GM18499 (cell line): ENCODE results near the gene TECTB.
A peak's percentile ranks its signal among the peaks of the same experiment; 100 is the strongest.
"Not testable (repeated sequence)": the region's sequence is repeated elsewhere in the genome, so short reads cannot be mapped to it uniquely, and the experiment has no call there.

Experiments
- ATAC-seq: cut with Tn5 transposase; IDR thresholded peaks from one replicate; pipeline ENCODE4 v1.9.1; 2021; ENCODE audit warnings: moderate number of reproducible peaks; ENCODE audit not compliant: insufficient read depth, unreplicated experiment

The TECTB gene

DNA sequence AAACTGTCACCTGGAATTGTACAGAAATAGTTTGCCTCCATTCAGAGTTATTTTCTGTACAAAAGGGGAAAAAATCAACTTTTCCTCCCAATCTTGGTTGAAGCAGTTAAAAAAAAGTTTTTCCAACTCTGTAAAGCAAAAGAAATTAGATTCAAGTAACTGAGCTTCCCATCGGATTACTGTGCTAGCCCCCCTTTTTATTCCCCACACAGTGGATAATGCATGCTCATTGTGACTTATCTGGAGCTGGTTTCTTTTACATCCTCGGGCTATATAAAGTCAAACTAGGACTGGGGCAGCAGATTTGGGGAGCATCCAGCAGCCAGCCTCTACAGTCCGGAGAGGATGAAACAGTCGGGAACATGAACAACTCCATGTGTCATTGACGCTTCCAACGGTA is at the start of gene TECTB:
TSS of gene TECTB (plus strand) at position 301 of the 400 bp plus-strand sequence. CDS start 335 bp downstream, outside the sequence.
- no peak for ATAC-seq

- ATAC-seq: no peak
These were observed 48.1 kb upstream of the TECTB start for GRCh38 chr10:112235141-112235540.

DNA sequence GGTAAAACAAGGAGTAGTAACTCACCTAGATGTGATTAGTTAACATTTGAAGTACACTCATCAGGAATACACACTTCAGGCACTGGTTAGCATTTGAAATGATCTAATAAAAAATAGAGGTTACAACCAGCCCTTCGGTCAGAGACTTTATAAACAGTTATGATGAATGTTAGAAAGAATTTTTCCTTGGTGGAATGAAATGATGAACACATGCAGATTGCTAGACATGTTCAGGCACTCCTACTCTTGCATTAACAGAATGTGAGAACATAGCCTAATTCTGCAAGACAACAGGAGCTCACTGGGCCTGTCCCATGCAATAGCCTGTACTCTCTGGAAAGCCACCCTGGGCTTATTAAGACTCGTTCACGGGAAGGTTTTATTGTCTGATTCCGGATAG is 47.3 kb upstream of the TECTB start:
- ATAC-seq: no peak

- ATAC-seq: no peak
These were observed 46.7 kb upstream of the TECTB start for GRCh38 chr10:112236486-112236885.

- no peak for ATAC-seq
These were observed 43.9 kb upstream of the TECTB start for GRCh38 chr10:112239347-112239746.

DNA sequence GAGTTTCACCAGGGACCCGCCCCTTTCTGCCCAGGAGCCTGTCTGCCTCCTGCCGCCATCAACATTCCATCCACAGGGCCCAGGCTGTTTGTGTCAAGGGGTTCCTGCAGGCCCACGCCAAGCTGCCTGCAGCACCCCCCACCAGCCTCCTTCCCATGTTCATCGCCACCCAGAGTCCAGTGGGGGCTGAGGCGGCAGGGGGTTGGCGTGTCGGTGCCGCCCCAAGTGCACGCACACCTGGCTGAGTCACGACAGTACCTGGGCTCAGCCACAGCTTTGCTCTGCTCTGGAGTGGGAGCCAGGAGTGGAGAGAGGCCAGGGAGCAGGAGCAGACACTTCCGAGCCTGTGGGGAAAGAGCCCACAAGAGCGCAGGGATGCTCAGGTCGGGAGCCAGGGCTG is 42.8 kb upstream of the TECTB start:
- ATAC-seq: no peak

- ATAC-seq: no peak
These were observed 41.4 kb upstream of the TECTB start for GRCh38 chr10:112241651-112242341.

DNA sequence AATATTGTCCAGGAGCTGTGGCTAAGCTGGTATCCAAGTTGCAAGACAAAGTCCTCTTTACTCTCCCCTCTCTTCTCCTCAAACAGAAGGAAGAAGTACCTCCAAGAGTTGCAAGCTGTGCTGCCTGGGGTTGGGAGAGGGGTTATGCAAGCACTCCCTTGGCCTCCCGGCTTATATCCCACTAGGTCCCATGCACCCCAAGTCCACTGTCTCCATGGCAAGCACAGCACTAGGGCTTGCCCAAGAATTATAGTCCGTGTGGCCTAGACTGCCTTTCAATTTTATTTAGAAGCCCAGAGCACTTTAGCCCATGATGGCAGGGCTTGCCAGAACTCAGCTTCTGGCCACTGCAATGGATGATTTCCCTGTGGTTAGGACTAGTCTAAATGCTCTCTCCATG is 40.4 kb upstream of the TECTB start:
- no peak for ATAC-seq

- ATAC-seq: no peak
These were observed 39.5 kb upstream of the TECTB start for GRCh38 chr10:112243713-112244112.

- ATAC-seq: no peak
These were observed 39.0 kb upstream of the TECTB start for GRCh38 chr10:112244197-112244596.

DNA sequence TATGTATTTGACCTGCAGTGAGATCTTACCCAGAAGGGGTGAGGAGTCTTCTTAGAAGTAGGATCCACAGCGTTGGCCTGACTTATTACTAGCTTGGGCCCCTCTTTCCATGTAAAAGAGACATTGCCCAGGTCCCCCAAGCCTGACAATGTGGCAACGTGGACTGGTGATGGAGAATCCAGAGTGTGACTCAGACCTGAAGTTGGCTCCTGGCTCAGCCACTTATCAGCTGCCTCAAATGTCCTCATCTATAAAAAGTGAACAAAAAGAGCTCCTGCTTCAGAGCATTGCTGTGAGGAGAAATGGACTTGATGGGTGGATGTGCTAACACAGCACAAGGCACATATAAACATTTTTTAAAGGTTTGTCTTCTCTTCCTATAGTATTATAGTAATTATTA is 35.4 kb upstream of the TECTB start:
- ATAC-seq: no peak

GRCh38 chr10:112248584-112249295 is 34.5 kb upstream of the TECTB start:
- ATAC-seq: no peak

GRCh38 chr10:112249722-112250121 is 33.5 kb upstream of the TECTB start:
- no peak for ATAC-seq

GRCh38 chr10:112250555-112250954 is 32.6 kb upstream of the TECTB start:
- no peak for ATAC-seq

- not testable (repeated sequence) for ATAC-seq
These were observed 32.0 kb upstream of the TECTB start for GRCh38 chr10:112251238-112251637.

DNA sequence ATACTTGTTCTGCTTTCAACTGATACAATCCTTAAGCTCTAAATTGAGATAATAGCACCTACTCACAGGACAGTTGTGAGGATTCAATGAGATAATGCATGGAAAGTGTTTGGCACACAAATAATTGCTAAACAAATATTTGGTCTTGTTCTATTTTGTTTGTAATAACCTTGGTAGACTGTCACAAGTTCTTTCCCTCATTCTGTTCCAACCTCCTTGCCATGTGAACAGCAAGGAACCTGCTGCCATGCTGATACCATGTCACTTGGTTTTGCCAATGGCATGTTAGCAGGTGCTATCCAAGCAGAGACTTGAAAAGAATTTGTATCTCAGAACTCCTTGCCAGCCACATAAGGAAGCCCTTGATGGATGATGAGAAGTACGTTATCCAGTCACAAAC is 24.8 kb upstream of the TECTB start:
- ATAC-seq: no peak

GRCh38 chr10:112259688-112260087 is 23.5 kb upstream of the TECTB start:
- ATAC-seq: no peak

GRCh38 chr10:112260831-112261230 is 22.4 kb upstream of the TECTB start:
- ATAC-seq: no peak

DNA sequence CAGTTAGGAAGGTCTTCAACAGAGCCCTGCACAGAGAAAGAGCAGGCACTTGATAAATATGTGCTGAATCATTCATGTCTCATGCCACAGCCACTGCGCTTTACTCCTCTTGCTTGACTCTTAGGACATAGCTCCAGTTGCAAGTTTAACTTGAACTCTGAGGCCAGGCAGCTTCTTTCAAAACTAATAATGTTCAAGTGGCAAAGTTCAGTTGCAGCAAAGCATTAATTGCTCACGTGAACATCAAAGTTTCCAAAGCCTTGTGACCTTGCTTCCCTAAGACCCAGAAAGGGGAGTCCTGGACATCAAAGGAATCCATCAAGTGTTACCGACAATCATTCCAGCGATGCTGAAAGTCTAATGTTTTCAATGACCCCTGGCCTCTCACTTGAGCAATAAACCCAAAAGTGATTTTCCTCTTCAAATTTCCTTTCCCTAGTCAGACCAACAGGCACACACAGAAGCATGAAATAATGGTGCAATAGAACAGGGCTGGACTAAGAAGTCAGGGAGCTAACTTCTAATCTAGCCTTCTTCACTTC is 21.8 kb upstream of the TECTB start:
- ATAC-seq: no peak

GRCh38 chr10:112262546-112262945 is 20.7 kb upstream of the TECTB start:
- ATAC-seq: no peak

DNA sequence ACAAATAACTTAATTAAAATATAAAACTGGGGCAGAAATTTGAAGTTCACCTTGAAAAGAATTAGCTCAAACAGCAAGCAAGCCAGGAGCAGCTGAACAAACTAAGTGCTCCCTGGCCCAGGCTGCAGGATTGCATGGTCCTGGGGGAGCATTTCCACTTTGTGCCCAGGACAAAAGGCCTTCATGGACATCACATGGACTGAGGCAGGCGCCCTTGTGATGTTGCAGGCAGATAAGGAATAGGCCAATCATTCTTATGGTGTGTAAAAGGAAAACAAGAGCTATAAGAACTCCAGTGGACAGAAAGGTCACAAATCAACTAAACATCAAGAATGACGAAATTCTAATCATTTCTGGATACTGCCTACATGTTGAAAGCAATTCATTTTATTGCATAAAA is 17.5 kb upstream of the TECTB start:
- ATAC-seq: no peak

- peak; percentile 50 for ATAC-seq
These were observed 13.9 kb upstream of the TECTB start for GRCh38 chr10:112269266-112269665.
